GM12878 (cell line): ENCODE measurements around the gene MNT.

Experiments used
- CBX5 ChIP-seq: sonication (generic); IDR thresholded peaks from 2 replicates; pipeline ENCODE4 v1.6.1; 2016; ENCODE audit warnings: low read depth, moderate library complexity, mild to moderate bottlenecking, inconsistent platforms
- CREB1 ChIP-seq: IDR thresholded peaks from 2 replicates; pipeline ENCODE4 v1.6.1; 2012; ENCODE audit warnings: low read depth, mild to moderate bottlenecking, inconsistent platforms
- CTCF ChIP-seq, 3 experiments: IDR thresholded peaks in 2 of 3; conservative IDR thresholded peaks in 1 of 3; 2 replicates each; pipeline ENCODE4 v1.5.1; 2011; ENCODE audit warnings: low read depth in 3 of 3, low read length in 3 of 3, mild to moderate bottlenecking in 3 of 3, control low read depth in 2 of 3, moderate library complexity in 2 of 3, inconsistent platforms in 1 of 3, mixed read lengths in 1 of 3; ENCODE audit not compliant: control insufficient read depth in 2 of 3, insufficient read depth in 1 of 3; ENCODE audit errors: extremely low read depth in 1 of 3
- EED ChIP-seq: sonication (generic); IDR thresholded peaks from 2 replicates; pipeline ENCODE4 v1.6.1; 2016; ENCODE audit warnings: antibody characterized with exemption, low read depth
- EP300 ChIP-seq, 2 experiments: fragments of 150-350 bp in 1 of 2; IDR thresholded peaks; 2 replicates each; pipeline ENCODE4 v1.6.1; 2011 to 2012; ENCODE audit warnings: low read depth in 2 of 2, low read length in 2 of 2, borderline replicate concordance in 1 of 2, improper control_type of control experiment in 1 of 2, inconsistent platforms in 1 of 2; ENCODE audit not compliant: control insufficient read depth in 1 of 2
- KDM1A ChIP-seq: fragments of 200-600 bp; sonication (generic); IDR thresholded peaks from 2 replicates; pipeline ENCODE4 v1.6.1; 2016; ENCODE audit warnings: borderline replicate concordance
- NFYB ChIP-seq: IDR thresholded peaks from 2 replicates; pipeline ENCODE4 v1.6.1; 2011; ENCODE audit warnings: low read depth, mild to moderate bottlenecking, low read length, improper control_type of control experiment, moderate library complexity; ENCODE audit not compliant: insufficient read depth
- NR2C2 ChIP-seq: IDR thresholded peaks from 2 replicates; pipeline ENCODE4 v1.6.1; 2011; ENCODE audit warnings: borderline replicate concordance, low read depth; ENCODE audit not compliant: control insufficient read depth, insufficient read length
- POLR2AphosphoS5 ChIP-seq: IDR thresholded peaks from 2 replicates; pipeline ENCODE4 v1.6.1; 2011; ENCODE audit warnings: mild to moderate bottlenecking, low read length, inconsistent platforms
- TAF1 ChIP-seq: IDR thresholded peaks from 2 replicates; pipeline ENCODE4 v1.6.1; 2011; ENCODE audit warnings: mild to moderate bottlenecking, low read depth, low read length, borderline replicate concordance

GRCh38 chr17:2433696-2434095 lies 32.8 kb upstream of the MNT start:
- TF ChIP-seq NR2C2 (no peak), POLR2AphosphoS5 (no peak), KDM1A (no peak), CREB1 (no peak), CBX5 (no peak), CTCF (IDR thresholded peaks at IDR 0.05 in 2 of 3, conservative IDR thresholded peaks at IDR 0.05 in 1 of 3; ENCODE audit: control insufficient read depth in 2 of 3, extremely low read depth in 1 of 3, insufficient read depth in 1 of 3, low read depth in 3 of 3, low read length in 3 of 3) (no peak), NFYB (no peak), EP300 (IDR thresholded peaks at IDR 0.05; ENCODE audit: borderline replicate concordance in 1 of 2, control insufficient read depth in 1 of 2, low read depth in 2 of 2, low read length in 2 of 2) (no peak), TAF1 (no peak), EED (no peak)
